Measurements from ENCODE around the gene PIK3CB. TPM values are rescaled to one million over a fixed set of nuclear protein-coding genes. Genes with fewer than 3 reads are reported as not detected.

PIK3CB gene
- total RNA-seq, 4 donors from 2014 or later: 60.2 to 90.0 (median 78.5) TPM

GRCh38 chr3:138718849-138719248 lies 115.9 kb downstream of the PIK3CB start:
- 94 to 95% methylated on average over 1 of the region's 1 CpG for WGBS, 2 donors
- TF ChIP-seq POLR2A (IDR thresholded peaks at IDR 0.05) (no peak), CTCF (IDR thresholded peaks at IDR 0.05) (no peak)
- no peak for DNase-seq
- Histone ChIP-seq H3K4me3 (replicated peaks in 1 of 3) (no peak overlapping the region), H3K27me3 (no peaks in the 10 kb centered on the region), H3K27ac (no peak overlapping the region), H3K36me3 (no peaks in the 10 kb centered on the region), H3K9me3 (no peaks in the 10 kb centered on the region), H3K4me1 (no peaks in the 10 kb centered on the region)
- intact Hi-C loops (cut with DNase I): no loop called here

GRCh38 chr3:138717348-138717747 lies 117.4 kb downstream of the PIK3CB start:
- no peaks in the 10 kb centered on the region for H3K27me3 ChIP-seq
- DNase-seq: no peak
- intact Hi-C loops (cut with DNase I): no loop called here
- H3K36me3 ChIP-seq: peaks cover 0 to 10% of the 10 kb centered on the region in 2 donors
- TF ChIP-seq CTCF (IDR thresholded peaks at IDR 0.05) (no peak), POLR2A (IDR thresholded peaks at IDR 0.05) (no peak)
- no peak overlapping the region for H3K4me3 ChIP-seq (replicated peaks in 1 of 3)
- no peaks in the 10 kb centered on the region for H3K4me1 ChIP-seq
- H3K9me3 ChIP-seq: no peaks in the 10 kb centered on the region
- H3K27ac ChIP-seq: no peak overlapping the region
- WGBS, 2 donors: 94 to 95% methylated on average over 2 of the region's 2 CpGs

GRCh38 chr3:138712086-138712485 lies 122.6 kb downstream of the PIK3CB start:
- no peaks in the 10 kb centered on the region for H3K27me3 ChIP-seq
- no peak overlapping the region for H3K27ac ChIP-seq
- no peak overlapping the region for H3K4me3 ChIP-seq (replicated peaks in 1 of 3)
- WGBS, 2 donors: 87 to 90% methylated on average over 4 of the region's 4 CpGs
- no peak for TF ChIP-seq CTCF (IDR thresholded peaks at IDR 0.05)
- no peak for TF ChIP-seq POLR2A (IDR thresholded peaks at IDR 0.05)
- H3K4me1 ChIP-seq: no peaks in the 10 kb centered on the region
- no peak for DNase-seq
- no peaks in the 10 kb centered on the region for H3K9me3 ChIP-seq
- intact Hi-C loops (cut with DNase I): no loop called here
- H3K36me3 ChIP-seq: peaks cover 1 to 10% of the 10 kb centered on the region in 2 donors

- peaks cover 5 to 7% of the 10 kb centered on the region in 2 donors for H3K36me3 ChIP-seq
- no peak for DNase-seq
- WGBS, 2 donors: 93 to 98% methylated on average over 1 of the region's 1 CpG
- H3K9me3 ChIP-seq: no peaks in the 10 kb centered on the region
- H3K27me3 ChIP-seq: no peaks in the 10 kb centered on the region
- H3K27ac ChIP-seq: no peak overlapping the region
- TF ChIP-seq POLR2A (IDR thresholded peaks at IDR 0.05): no peak
- no peak for TF ChIP-seq CTCF (IDR thresholded peaks at IDR 0.05)
- no peaks in the 10 kb centered on the region for H3K4me1 ChIP-seq
- intact Hi-C loops (cut with DNase I): no loop called here
- H3K4me3 ChIP-seq (replicated peaks in 1 of 3): no peak overlapping the region
Observed at GRCh38 chr3:138705675-138706074, 129.1 kb downstream of the PIK3CB start.

GRCh38 chr3:138696666-138697370 lies 137.9 kb downstream of the PIK3CB start:
- H3K4me3 ChIP-seq (replicated peaks in 1 of 3): no peak overlapping the region
- no peak for TF ChIP-seq CTCF (IDR thresholded peaks at IDR 0.05)
- TF ChIP-seq POLR2A (IDR thresholded peaks at IDR 0.05): no peak
- 86 to 87% methylated on average over 1 of the region's 1 CpG for WGBS, 2 donors
- H3K27ac ChIP-seq: no peak overlapping the region
- H3K9me3 ChIP-seq: no peaks in the 10 kb centered on the region
- peaks cover 2 to 5% of the 10 kb centered on the region in 2 donors for H3K36me3 ChIP-seq
- H3K27me3 ChIP-seq: no peaks in the 10 kb centered on the region
- intact Hi-C loops (cut with DNase I): loop anchor here (5.0 kb wide), 1 partner anchor 220 kb away; no protein-coding TSS in a partner anchor
- peaks cover 15 to 17% of the 10 kb centered on the region in 2 donors for H3K4me1 ChIP-seq
- no peak for DNase-seq

Measured in thyroid gland (tissue), 4 donors.